HepG2 (cell line): Measurements from ENCODE around the gene SQOR. TPM values are rescaled to one million over a fixed set of nuclear protein-coding genes. Genes with fewer than 3 reads are reported as not detected.

ENCODE experiments used
- ATAC-seq: fragments of 200-7000 bp; cut with Tn5 transposase; 3 replicates; pipeline ENCODE4 v1.9.1; 2020; ENCODE audit warnings: mild to moderate bottlenecking, moderate library complexity
- BruUV-seq: library from RNA; stranded (reverse); fragments of 400-500 nt; replicated peaks from 2 replicates; lab custom pipeline; 2021; lab: Mats Ljungman, UMichigan
- CTCF ChIA-PET: fragments of 300-600 bp; formaldehyde crosslinking; extraction: SDS; loops from one replicate; lab custom pipeline; 2021; ENCODE audit warnings: low total read pairs, inconsistent platforms, low intra/inter-chr PET ratio; lab: Yijun Ruan, JAX
- POLR2A ChIA-PET: fragments of 350-600 bp; sonication (Branson Sonifier 250); formaldehyde crosslinking; loops from one replicate; lab custom pipeline; 2020; ENCODE audit warnings: antibody characterized with exemption, inconsistent platforms; lab: Yijun Ruan, JAX
- DNase-seq: peaks from one replicate; pipeline ENCODE4 v3.0.0-alpha.2; 2015; ENCODE audit warnings: low spot score
- FAIRE-seq: peaks from 3 replicates; lab custom pipeline; 2011; peaks lifted over from hg19 to GRCh38; lab: Jason Lieb, UNC
- H2AFZ ChIP-seq: one replicate; pipeline ENCODE4 v1.6.1; 2011; ENCODE audit warnings: low read length, inconsistent platforms
- H3K27ac ChIP-seq: fragments of 300-600 bp; 3 replicates; pipeline ENCODE4 v1.8.0; 2011; ENCODE audit warnings: mixed run types, mild to moderate bottlenecking, mixed read lengths, low read length, inconsistent platforms; ENCODE audit not compliant: insufficient read depth; ENCODE audit errors: extremely low read length
- H3K27me3 ChIP-seq, 2 experiments: fragments of 200-600 bp in 1 of 2; 2 replicates in 1 of 2; 3 replicates in 1 of 2; pipeline versions ENCODE4 v1.6.0 to v1.8.0; 2011; ENCODE audit warnings: low read length in 2 of 2, mild to moderate bottlenecking in 2 of 2, moderate library complexity in 2 of 2, inconsistent platforms in 1 of 2; ENCODE audit not compliant: insufficient read depth in 2 of 2, control insufficient read depth in 1 of 2
- H3K36me3 ChIP-seq, 2 experiments: fragments of 200-600 bp in 1 of 2; replicated peaks in 1 of 2; 2 replicates in 1 of 2; 3 replicates in 1 of 2; pipeline versions ENCODE4 v1.5.1 to v1.8.0; 2011; ENCODE audit warnings: low read length in 2 of 2, inconsistent platforms in 1 of 2; ENCODE audit not compliant: insufficient read depth in 2 of 2, control insufficient read depth in 1 of 2
- H3K4me1 ChIP-seq: 2 replicates; pipeline ENCODE4 v1.5.1; 2012; ENCODE audit warnings: low read length, inconsistent platforms; ENCODE audit not compliant: insufficient read depth
- H3K4me2 ChIP-seq: 2 replicates; pipeline ENCODE4 v1.6.0; 2011; ENCODE audit warnings: low read depth, low read length, inconsistent platforms
- H3K4me3 ChIP-seq, 3 experiments: fragments of 200-600 bp in 1 of 3; sonication (generic), shearing (Covaris generic) in 1 of 3; replicated peaks in 1 of 3; 2 replicates each; pipeline ENCODE4 v1.5.1; 2011 to 2016; ENCODE audit warnings: low read length in 3 of 3, inconsistent platforms in 2 of 3, low read depth in 2 of 3, mild to moderate bottlenecking in 2 of 3, control low read depth in 1 of 3, mixed read lengths in 1 of 3; ENCODE audit not compliant: insufficient read depth in 1 of 3
- H3K79me2 ChIP-seq: one replicate; pipeline ENCODE4 v1.6.1; 2011; ENCODE audit warnings: low read length, inconsistent platforms; ENCODE audit not compliant: insufficient read depth
- H3K9ac ChIP-seq: 2 replicates; pipeline ENCODE4 v1.6.0; 2011; ENCODE audit warnings: mild to moderate bottlenecking, low read depth, low read length, inconsistent platforms; ENCODE audit not compliant: insufficient read depth
- H3K9me3 ChIP-seq: 2 replicates; pipeline ENCODE4 v1.5.1; 2012; ENCODE audit warnings: mild to moderate bottlenecking, low read length
- H4K20me1 ChIP-seq: 2 replicates; pipeline ENCODE4 v1.6.0; 2011; ENCODE audit warnings: inconsistent platforms, mild to moderate bottlenecking, low read length, moderate library complexity; ENCODE audit not compliant: insufficient read depth
- ATF7 ChIP-seq, 2 experiments: fragments of 450-650 bp in 1 of 2; sonication (generic) in 1 of 2; formaldehyde crosslinking in 1 of 2; IDR thresholded peaks; 2 replicates each; pipeline versions ENCODE4 v1.4.0 to v1.6.1; 2016 to 2020; ENCODE audit warnings: antibody characterized with exemption in 1 of 2, mild to moderate bottlenecking in 1 of 2, missing genetic modification reagents in 1 of 2
- CREB1 ChIP-seq, 2 experiments: fragments of 450-650 bp in 1 of 2; IDR thresholded peaks; 2 replicates each; pipeline ENCODE4 v1.6.1; 2016 to 2017; ENCODE audit warnings: control low read depth in 1 of 2, mild to moderate bottlenecking in 1 of 2, missing compliant biosample characterization in 1 of 2, missing genetic modification characterization in 1 of 2
- FOXP1 ChIP-seq, 2 experiments: fragments of 450-650 bp in 1 of 2; IDR thresholded peaks; 2 replicates each; pipeline ENCODE4 v1.6.1; 2017 to 2018; ENCODE audit warnings: antibody characterized with exemption in 1 of 2
- HOXD1 ChIP-seq: sonication (generic); formaldehyde crosslinking; IDR thresholded peaks from 2 replicates; pipeline ENCODE4 v1.5.0; 2020; ENCODE audit warnings: missing genetic modification reagents
- KLF6 ChIP-seq: IDR thresholded peaks from 2 replicates; pipeline ENCODE4 v1.8.0; 2016; ENCODE audit warnings: missing biosample characterization, missing genetic modification reagents
- NCOA1 ChIP-seq: sonication (generic); formaldehyde crosslinking; IDR thresholded peaks from 2 replicates; pipeline ENCODE4 v1.9.0; 2021; ENCODE audit warnings: missing genetic modification reagents
- NKX3-1 ChIP-seq: sonication (generic); formaldehyde crosslinking; IDR thresholded peaks from 2 replicates; pipeline ENCODE4 v1.5.0; 2020; ENCODE audit warnings: missing genetic modification reagents
- ONECUT2 ChIP-seq: sonication (generic); formaldehyde crosslinking; IDR thresholded peaks from 2 replicates; pipeline ENCODE4 v1.4.0; 2020; ENCODE audit warnings: missing genetic modification reagents
- PCBP2 ChIP-seq: fragments of 200-400 bp; formaldehyde crosslinking; optimal IDR thresholded peaks from 2 replicates; pipeline ENCODE3; 2018; ENCODE audit warnings: low read length, low read depth; ENCODE audit not compliant: poor library complexity, severe bottlenecking
- RORA ChIP-seq: sonication (generic); formaldehyde crosslinking; IDR thresholded peaks from 2 replicates; pipeline ENCODE4 v1.5.0; 2020; ENCODE audit warnings: mild to moderate bottlenecking, missing genetic modification reagents, moderate library complexity
- SP5 ChIP-seq: IDR thresholded peaks from 2 replicates; pipeline ENCODE4 v1.6.1; 2016; ENCODE audit warnings: low read depth, borderline replicate concordance
- ZBTB20 ChIP-seq: sonication (generic); formaldehyde crosslinking; IDR thresholded peaks from 2 replicates; pipeline ENCODE4 v1.8.1; 2023; ENCODE audit warnings: missing genetic modification reagents, low read depth, mild to moderate bottlenecking, borderline replicate concordance
- ZNF558 ChIP-seq: sonication (generic); formaldehyde crosslinking; IDR thresholded peaks from 2 replicates; pipeline ENCODE4 v1.9.0; 2022; ENCODE audit warnings: mild to moderate bottlenecking, missing genetic modification reagents, borderline replicate concordance
- ZNF563 ChIP-seq: sonication (generic); formaldehyde crosslinking; IDR thresholded peaks from 2 replicates; pipeline ENCODE4 v1.8.0; 2022; ENCODE audit warnings: mild to moderate bottlenecking, moderate library complexity, missing genetic modification reagents
- ZNF709 ChIP-seq: sonication (generic); formaldehyde crosslinking; IDR thresholded peaks from 2 replicates; pipeline ENCODE4 v1.5.0; 2020; ENCODE audit warnings: mild to moderate bottlenecking, missing genetic modification reagents
- WGBS: methylation state at CpG from one replicate; pipeline ENCODE4 v1.1.6; 2017; ENCODE audit warnings: low lambda C conversion rate; 5-methylcytosine and 5-hydroxymethylcytosine counted together
- in situ Hi-C: cut with HindIII; loops from 2 replicates; pipeline ENCODE4 v1.10.0; 2017; ENCODE audit warnings: low pct_unique_long_range_greater_than_20kb; ENCODE audit not compliant: extremely low pct_ligation_motif_present
- intact Hi-C: fragments of 100-400 bp; cut with micrococcal nuclease; formaldehyde crosslinking; loops from one replicate; pipeline ENCODE4 v1.10.0; 2022; ENCODE audit not compliant: unreplicated experiment
- polyA plus RNA-seq, 8 experiments: library from polyadenylated mRNA; depleted of rRNA in 3 of 8; stranded (reverse) in 7 of 8; unstranded in 1 of 8; fragments of >200 nt; fragmentation: Illumina TruSeq in 4 of 8; extraction: Trizol in 4 of 8; gene quantifications; 2 replicates each; pipeline versions ENCODE4 v1.2.1 to v1.2.3, GENCODE V29; 2011 to 2016; ENCODE audit warnings: low read depth in 4 of 8, missing spikeins in 1 of 8, mixed read lengths in 1 of 8; ENCODE audit not compliant: insufficient read depth in 1 of 8
- total RNA-seq, 5 experiments: library from RNA; depleted of rRNA; stranded (reverse); fragments of >200 nt; fragmentation: Illumina TruSeq; extraction: Trizol; gene quantifications; 2 replicates each; pipeline ENCODE4 v1.2.3, GENCODE V29; 2016; ENCODE audit warnings: low read depth in 1 of 5
- TF ChIP-seq, protein P1 (sequence below): IDR thresholded peaks from 2 replicates; pipeline ENCODE4 v1.6.1; 2018; ENCODE audit warnings: missing genetic modification reagents, mild to moderate bottlenecking, missing compliant biosample characterization
- TF ChIP-seq, protein P2 (sequence below): sonication (generic); formaldehyde crosslinking; IDR thresholded peaks from 2 replicates; pipeline ENCODE4 v1.8.0; 2022; ENCODE audit warnings: mild to moderate bottlenecking, missing genetic modification reagents, moderate library complexity

Gene SQOR
- total and polyA plus RNA-seq, 2 of the 13 experiments (the other 11 are each of a cell fraction or from before 2014, with no cell fraction given) = 19.3 to 19.4 TPM

DNA sequence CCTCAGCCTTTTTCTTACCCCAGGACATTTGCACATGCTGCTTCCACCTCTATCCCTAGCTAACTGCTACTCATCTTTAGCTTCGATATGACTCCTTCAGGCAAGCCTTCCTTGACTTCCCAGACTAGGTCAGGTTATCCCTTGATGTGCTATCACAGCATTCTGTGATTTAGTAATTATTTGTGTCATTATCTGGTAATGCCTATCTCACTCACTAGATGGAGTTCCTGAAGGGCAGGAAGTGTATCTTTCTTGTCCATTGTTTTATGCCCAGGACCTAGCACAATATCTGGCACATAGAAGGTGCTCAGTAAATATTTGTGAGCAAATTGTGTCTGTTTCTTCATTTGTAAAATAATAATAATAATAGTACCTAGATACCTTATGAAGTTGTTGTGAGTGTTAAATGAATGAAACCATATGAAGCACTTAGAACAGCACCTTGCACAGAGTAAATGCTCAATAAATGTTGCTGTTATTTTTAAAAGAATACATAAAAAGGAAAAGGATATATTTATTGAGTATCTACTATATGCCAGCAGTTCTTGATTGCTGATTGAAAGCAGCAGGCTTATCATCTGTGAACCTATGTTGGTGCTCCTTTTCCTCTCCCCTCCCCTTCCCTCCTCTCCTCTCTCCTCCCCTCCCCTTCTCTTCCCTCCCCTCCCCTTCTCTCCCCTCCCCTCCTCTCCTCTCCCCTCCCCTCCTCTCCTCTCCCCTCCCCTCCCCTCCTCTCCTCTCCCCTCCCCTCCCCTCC is 31.5 kb downstream of the SQOR start (continued):
- TF ChIP-seq ONECUT2 (CRISPR knock-in tag) (no peak), ZNF709 (CRISPR knock-in tag) (no peak), ATF7 (IDR thresholded peaks at IDR 0.05) (no peak), ATF7 (CRISPR knock-in tag; IDR thresholded peaks at IDR 0.05) (no peak), HOXD1 (CRISPR knock-in tag) (no peak), PCBP2 (peak; percentile 30), CREB1 (IDR thresholded peaks at IDR 0.05) (no peak), CREB1 (CRISPR knock-in tag; IDR thresholded peaks at IDR 0.05) (no peak), ZNF563 (CRISPR knock-in tag) (no peak), ZNF558 (no peak)
- TF ChIP-seq, protein P1, sequence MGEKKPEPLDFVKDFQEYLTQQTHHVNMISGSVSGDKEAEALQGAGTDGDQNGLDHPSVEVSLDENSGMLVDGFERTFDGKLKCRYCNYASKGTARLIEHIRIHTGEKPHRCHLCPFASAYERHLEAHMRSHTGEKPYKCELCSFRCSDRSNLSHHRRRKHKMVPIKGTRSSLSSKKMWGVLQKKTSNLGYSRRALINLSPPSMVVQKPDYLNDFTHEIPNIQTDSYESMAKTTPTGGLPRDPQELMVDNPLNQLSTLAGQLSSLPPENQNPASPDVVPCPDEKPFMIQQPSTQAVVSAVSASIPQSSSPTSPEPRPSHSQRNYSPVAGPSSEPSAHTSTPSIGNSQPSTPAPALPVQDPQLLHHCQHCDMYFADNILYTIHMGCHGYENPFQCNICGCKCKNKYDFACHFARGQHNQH (CRISPR knock-in tag) = no peak

DNA sequence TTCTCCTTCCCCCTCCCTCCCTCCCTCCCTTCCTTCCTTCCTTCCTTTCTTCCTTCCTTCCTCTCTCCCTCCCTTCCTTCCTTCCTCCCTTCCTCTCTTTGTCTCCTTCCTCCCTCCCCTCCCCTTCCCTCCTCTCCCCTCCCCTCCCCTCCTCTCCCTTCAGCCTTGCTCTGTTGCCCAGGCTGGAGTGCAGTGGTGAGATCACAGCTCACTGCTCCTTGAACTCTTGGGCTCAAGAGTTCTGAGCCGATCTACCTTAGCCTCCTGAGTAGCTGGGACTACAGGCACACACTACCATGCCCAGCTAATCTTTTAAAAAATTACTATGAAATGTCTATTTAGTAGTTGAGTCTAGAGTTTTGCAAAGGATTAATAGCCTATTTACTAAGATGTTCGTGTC is 32.2 kb downstream of the SQOR start:
- CTCF ChIA-PET = no interaction called here
- TF ChIP-seq SP5 (CRISPR knock-in tag) = no peak
- TF ChIP-seq ZBTB20 = no peak
- TF ChIP-seq KLF6 (CRISPR knock-in tag) = no peak
- TF ChIP-seq NCOA1 (CRISPR knock-in tag) = no peak
- no peak for TF ChIP-seq FOXP1 (IDR thresholded peaks at IDR 0.05)
- no peak for TF ChIP-seq FOXP1 (CRISPR knock-in tag; IDR thresholded peaks at IDR 0.05)
- TF ChIP-seq RORA (CRISPR knock-in tag) = no peak
- TF ChIP-seq NKX3-1 (CRISPR knock-in tag) = no peak
- TF ChIP-seq, protein P2, sequence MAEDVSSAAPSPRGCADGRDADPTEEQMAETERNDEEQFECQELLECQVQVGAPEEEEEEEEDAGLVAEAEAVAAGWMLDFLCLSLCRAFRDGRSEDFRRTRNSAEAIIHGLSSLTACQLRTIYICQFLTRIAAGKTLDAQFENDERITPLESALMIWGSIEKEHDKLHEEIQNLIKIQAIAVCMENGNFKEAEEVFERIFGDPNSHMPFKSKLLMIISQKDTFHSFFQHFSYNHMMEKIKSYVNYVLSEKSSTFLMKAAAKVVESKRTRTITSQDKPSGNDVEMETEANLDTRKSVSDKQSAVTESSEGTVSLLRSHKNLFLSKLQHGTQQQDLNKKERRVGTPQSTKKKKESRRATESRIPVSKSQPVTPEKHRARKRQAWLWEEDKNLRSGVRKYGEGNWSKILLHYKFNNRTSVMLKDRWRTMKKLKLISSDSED = no peak

More for the DNA sequence above, 32.2 kb downstream of the SQOR start:
- H3K9ac ChIP-seq = no peak overlapping the region
- H3K36me3 ChIP-seq = peaks cover 0 to 2% of the 10 kb centered on the region in 2 experiments; a peak in 3 of 5 replicates
- ATAC-seq (no peak), FAIRE-seq (no peak), DNase-seq (no peak)
- H3K79me2 ChIP-seq = no peaks in the 10 kb centered on the region
- no peaks in the 10 kb centered on the region; a peak in 1 of 5 replicates for H3K27me3 ChIP-seq
- intact Hi-C loops (no loop called here), in situ Hi-C loops (no loop called here)
- no peaks in the 10 kb centered on the region for H3K4me1 ChIP-seq
- no peak overlapping the region for H3K27ac ChIP-seq
- WGBS = 86% methylated on average over 2 of the region's 2 CpGs
- H2AFZ ChIP-seq = no peak overlapping the region
- BruUV-seq = no TSS peak
- POLR2A ChIA-PET = no interaction called here
- H3K4me2 ChIP-seq = no peak overlapping the region
- no peaks in the 10 kb centered on the region for H4K20me1 ChIP-seq
- no peaks in the 10 kb centered on the region for H3K9me3 ChIP-seq
- no peak overlapping the region for H3K4me3 ChIP-seq
